ENCODE data around the gene SLC34A1. TPM values are rescaled to one million over a fixed set of nuclear protein-coding genes. Genes with fewer than 3 reads are reported as not detected.

SLC34A1 gene
- total and polyA plus RNA-seq, 2 of the 13 experiments (the other 11 are each of a cell fraction or from before 2014, with no cell fraction given) = 0.03 to 0.20 TPM

DNA sequence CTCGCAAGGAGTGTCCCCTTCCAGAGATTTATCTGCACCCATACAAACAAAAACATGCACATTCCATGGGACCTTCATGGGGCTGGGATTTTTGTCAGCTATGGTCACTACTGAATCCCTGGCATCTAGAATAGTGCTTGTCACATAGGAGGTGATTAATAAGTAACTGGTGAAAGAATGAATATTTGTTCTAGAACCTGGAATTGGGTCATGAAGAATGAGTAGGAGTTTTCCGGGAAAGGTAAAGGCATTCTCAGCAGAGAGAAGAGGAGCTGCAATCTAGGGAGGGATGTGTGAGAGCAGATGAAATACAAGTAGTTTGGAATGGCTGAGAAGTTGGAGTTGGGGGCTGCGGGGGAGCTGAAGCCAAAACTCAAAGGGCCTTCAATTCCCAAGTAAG, 30.0 kb upstream of the SLC34A1 start (continued):
- TF ChIP-seq, protein P1, sequence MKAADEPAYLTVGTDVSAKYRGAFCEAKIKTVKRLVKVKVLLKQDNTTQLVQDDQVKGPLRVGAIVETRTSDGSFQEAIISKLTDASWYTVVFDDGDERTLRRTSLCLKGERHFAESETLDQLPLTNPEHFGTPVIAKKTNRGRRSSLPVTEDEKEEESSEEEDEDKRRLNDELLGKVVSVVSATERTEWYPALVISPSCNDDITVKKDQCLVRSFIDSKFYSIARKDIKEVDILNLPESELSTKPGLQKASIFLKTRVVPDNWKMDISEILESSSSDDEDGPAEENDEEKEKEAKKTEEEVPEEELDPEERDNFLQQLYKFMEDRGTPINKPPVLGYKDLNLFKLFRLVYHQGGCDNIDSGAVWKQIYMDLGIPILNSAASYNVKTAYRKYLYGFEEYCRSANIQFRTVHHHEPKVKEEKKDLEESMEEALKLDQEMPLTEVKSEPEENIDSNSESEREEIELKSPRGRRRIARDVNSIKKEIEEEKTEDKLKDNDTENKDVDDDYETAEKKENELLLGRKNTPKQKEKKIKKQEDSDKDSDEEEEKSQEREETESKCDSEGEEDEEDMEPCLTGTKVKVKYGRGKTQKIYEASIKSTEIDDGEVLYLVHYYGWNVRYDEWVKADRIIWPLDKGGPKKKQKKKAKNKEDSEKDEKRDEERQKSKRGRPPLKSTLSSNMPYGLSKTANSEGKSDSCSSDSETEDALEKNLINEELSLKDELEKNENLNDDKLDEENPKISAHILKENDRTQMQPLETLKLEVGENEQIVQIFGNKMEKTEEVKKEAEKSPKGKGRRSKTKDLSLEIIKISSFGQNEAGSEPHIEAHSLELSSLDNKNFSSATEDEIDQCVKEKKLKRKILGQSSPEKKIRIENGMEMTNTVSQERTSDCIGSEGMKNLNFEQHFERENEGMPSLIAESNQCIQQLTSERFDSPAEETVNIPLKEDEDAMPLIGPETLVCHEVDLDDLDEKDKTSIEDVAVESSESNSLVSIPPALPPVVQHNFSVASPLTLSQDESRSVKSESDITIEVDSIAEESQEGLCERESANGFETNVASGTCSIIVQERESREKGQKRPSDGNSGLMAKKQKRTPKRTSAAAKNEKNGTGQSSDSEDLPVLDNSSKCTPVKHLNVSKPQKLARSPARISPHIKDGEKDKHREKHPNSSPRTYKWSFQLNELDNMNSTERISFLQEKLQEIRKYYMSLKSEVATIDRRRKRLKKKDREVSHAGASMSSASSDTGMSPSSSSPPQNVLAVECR (CRISPR knock-in tag; IDR thresholded peaks at IDR 0.05; ENCODE audit: borderline replicate concordance) = no peak
- TF ChIP-seq ZNF562 (CRISPR knock-in tag; IDR thresholded peaks at IDR 0.05; ENCODE audit: borderline replicate concordance) = no peak
- no peak for TF ChIP-seq NFE2 (CRISPR knock-in tag; IDR thresholded peaks at IDR 0.05)
- TF ChIP-seq PPARG (CRISPR knock-in tag; conservative IDR thresholded peaks at IDR 0.05) = 0 out of 2 replicates have a peak, but pooled peaks have one; percentile 17
- TF ChIP-seq ZNF792 (CRISPR knock-in tag; IDR thresholded peaks at IDR 0.05) = 0 out of 2 replicates have a peak, but pooled peaks have one; percentile 32
- no peak for TF ChIP-seq ZC3H13 (CRISPR knock-in tag; IDR thresholded peaks at IDR 0.05)
- TF ChIP-seq ARID5B (CRISPR knock-in tag; IDR thresholded peaks at IDR 0.05) = peak; percentile 49; the same call in 1 of the 2 replicates
- TF ChIP-seq ZNF331 (CRISPR knock-in tag; IDR thresholded peaks at IDR 0.05) = no peak
- no peak for TF ChIP-seq ZNF724P (CRISPR knock-in tag; IDR thresholded peaks at IDR 0.05; ENCODE audit: borderline replicate concordance)
- peak in 1 of 2 experiments; percentile 70; a peak in 1 of 4 replicates for TF ChIP-seq EP300 (IDR thresholded peaks at IDR 0.05; ENCODE audit: low read depth in 2 of 2, low read length in 2 of 2)
- no peak; the same call in 1 of the 2 replicates for TF ChIP-seq EP300 (CRISPR knock-in tag; IDR thresholded peaks at IDR 0.05; ENCODE audit: borderline replicate concordance)
- TF ChIP-seq ZBTB10 (CRISPR knock-in tag; IDR thresholded peaks at IDR 0.05; ENCODE audit: borderline replicate concordance) = no peak
- TF ChIP-seq NFE2L2 (IDR thresholded peaks at IDR 0.05; ENCODE audit: low read length) = no peak
- no peak for TF ChIP-seq SOX13 (IDR thresholded peaks at IDR 0.05)
- TF ChIP-seq SOX13 (CRISPR knock-in tag; conservative IDR thresholded peaks at IDR 0.05 in 1 of 2, IDR thresholded peaks at IDR 0.05 in 1 of 2) = peak in 1 of 2 experiments; percentile 75; a peak in 2 of 4 replicates
- no peak for TF ChIP-seq ZFYVE20 (CRISPR knock-in tag; IDR thresholded peaks at IDR 0.05; ENCODE audit: borderline replicate concordance, low read depth)
- TF ChIP-seq ZNF672 (CRISPR knock-in tag; IDR thresholded peaks at IDR 0.05) = no peak
- TF ChIP-seq ZNF780A (CRISPR knock-in tag; IDR thresholded peaks at IDR 0.05) = no peak
- no peak for TF ChIP-seq SMAD1 (CRISPR knock-in tag; IDR thresholded peaks at IDR 0.05; ENCODE audit: borderline replicate concordance, low read depth)
- no peak for TF ChIP-seq ZNF235 (CRISPR knock-in tag; IDR thresholded peaks at IDR 0.05; ENCODE audit: borderline replicate concordance)
- 0 out of 2 replicates have a peak, but pooled peaks have one; percentile 13 for TF ChIP-seq MAFF (IDR thresholded peaks at IDR 0.05; ENCODE audit: low read depth, low read length)
